RPMI7951 (cell line): ENCODE measurements around the gene THSD4. TPM values are rescaled to one million over a fixed set of nuclear protein-coding genes. Genes with fewer than 3 reads are reported as not detected.

ENCODE experiments used
- DNase-seq: peaks from one replicate; pipeline ENCODE4 v3.0.0-alpha.2; 2012; ENCODE audit warnings: low read depth
- total RNA-seq: library from RNA; depleted of rRNA; stranded (reverse); fragments of >200 nt; shearing (Covaris generic); gene quantifications from 2 replicates; pipeline ENCODE4 v1.2.3, GENCODE V29; 2014

THSD4 gene
- total RNA-seq, 1 experiment from 2014 or later = 25.2 TPM

DNA sequence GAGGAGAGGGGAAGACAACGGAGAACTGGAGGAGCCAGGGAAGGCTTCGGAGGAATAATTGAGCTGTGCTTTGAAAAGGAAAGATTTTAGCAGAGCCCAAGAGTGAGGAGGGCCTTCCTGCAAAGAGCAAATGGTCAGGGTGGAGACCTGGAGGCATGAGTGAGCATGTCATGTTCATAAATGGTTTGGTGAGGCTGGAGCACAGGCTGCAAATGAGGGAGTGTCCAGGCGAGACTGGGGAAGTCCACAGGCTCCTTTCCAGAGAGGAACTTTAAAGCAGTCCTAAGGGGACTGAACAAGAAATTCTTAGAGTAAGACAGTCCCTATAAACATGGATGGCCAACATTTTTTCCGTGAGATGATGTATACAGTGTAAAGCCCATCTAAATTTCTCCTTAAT is 108.8 kb downstream of the THSD4 start:
- no peak for DNase-seq

DNA sequence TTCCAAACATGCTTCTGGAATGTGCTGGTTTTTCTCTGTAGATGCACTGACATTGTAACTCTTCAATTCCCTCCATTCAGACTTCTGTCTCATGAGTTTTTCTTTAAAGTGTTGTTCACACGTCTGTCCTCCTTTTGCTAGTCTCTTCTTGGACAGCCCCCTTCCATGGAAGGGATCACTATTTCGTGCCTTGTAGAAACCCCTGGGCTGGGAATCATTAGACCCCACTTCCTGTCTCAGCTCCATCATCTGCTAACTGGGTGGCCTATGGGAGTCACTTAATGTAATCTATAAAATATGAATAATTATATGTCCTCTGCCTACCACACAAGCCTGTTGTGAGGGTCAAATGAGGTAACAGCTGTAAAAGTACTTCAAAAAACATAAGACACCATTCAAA is 110.6 kb downstream of the THSD4 start:
- no peak for DNase-seq

DNA sequence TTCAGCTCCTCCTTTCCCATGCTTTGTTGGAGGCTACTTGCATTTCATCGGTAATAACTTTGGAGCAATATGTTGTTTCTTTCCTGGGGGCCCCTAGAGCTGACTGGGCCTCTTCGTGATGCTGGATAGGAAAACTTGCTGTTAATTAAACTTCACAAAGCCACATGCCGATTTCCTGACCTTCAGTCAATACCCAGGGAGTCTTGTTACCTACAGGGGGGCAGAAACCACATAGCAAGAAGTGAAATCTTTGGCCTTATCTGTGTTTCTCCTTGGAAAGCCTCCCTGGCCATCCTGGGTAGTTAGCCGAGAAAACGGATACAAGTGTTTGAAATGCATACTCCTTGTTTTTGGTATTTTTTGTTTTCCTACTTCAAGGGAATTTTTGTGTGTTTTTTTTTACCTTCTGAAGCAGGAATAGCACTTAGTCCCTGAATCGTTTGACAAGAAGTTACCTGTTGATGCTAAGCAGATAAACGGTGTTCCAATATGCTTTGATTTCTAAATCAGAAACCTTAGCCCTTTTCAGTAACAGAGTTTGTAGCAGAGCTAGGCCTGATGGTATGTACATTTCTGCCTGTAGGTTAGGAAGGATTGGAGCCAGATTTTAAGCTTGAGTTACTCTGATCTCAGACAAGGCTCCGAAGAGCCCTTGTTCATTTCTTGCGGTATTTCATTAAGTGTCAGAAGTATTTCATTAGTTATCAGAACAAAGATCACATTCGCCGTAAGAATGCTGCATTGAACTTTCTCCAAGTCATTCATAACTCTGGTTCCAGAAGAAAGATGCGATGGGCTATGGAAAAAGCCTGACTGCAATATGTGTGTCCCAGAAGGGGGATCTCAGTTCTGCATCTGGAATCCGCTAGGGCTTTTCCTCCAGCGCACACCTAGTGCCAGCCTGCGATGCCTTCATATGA is 111.5 kb downstream of the THSD4 start:
- no peak for DNase-seq

DNA sequence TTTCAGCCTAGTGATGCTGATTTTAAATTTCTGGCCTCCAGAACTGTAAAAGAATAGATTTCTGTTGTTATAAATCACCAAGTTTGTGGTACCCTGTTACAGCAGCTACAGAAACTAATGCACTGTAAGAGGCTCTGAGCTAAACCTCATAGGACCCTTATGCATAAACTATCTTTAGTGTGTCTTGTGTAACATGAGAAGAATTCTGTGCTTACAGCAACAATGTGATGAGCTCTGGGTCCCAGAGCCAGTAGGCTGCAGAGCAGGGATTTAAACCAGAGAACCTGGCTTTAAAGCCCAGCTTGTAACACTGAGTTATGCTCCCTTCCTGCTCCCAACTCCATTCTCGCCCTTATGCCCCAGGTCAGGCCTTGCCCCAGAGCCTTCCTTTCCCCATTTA is 113.1 kb downstream of the THSD4 start:
- DNase-seq = no peak

DNA sequence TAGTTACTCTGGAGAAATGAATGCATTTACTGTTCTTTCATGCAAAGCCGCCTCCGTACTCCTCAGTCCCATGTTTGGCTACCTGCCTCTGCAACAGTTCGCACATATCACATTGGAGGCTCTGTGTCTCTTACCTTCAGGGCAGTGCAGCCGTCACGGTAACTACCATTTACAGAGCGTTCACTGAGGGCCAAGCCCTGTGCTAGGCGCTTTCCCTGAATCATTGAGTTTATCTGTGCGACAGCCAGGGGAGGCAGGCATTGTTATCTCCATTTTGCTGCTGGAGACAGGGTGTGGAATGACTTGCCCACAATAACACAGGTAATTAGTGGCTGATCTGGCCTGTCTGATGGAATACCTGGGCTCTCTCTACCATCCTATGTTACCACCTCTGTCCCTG is 115.0 kb downstream of the THSD4 start:
- DNase-seq = no peak

DNA sequence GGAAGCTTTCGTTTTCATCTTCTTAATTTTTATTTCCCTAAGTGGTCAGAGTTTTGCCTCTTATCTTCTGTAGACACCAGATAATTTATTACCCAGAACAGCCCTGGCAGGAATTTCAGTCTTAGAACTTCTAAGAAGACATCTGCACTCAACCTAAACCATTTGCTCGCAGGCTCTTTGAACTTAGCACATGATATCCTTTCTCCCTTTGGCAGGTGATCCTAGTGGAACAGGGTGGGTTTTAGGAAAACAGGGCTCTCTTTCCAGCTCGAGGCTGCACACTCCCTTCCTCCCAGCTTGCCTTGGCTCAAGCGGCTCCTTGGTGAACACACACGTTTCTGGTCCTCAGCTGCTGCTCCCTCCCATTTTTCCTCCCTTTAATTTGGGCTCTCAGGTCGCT is 116.5 kb downstream of the THSD4 start:
- DNase-seq = peak; percentile 50

DNA sequence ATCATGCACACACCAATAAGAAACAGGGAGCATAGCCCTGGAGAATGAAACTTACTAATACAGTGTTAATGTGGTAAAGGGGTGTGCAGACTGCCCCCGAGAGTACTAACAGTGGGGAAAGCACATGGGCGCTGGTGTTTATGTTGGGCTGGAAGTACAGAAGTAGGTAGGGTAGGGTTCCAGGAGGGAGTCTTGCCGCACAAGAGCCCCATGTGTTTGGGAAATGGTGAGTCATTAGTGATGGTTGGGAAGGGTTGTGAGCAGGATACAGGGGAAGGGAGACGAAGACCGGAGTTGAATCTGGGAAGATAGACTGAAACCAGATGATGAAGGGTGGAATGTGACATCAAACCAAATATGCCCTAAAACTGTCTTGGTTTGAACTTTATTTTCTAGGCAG is 117.1 kb downstream of the THSD4 start:
- DNase-seq = peak; percentile 78

DNA sequence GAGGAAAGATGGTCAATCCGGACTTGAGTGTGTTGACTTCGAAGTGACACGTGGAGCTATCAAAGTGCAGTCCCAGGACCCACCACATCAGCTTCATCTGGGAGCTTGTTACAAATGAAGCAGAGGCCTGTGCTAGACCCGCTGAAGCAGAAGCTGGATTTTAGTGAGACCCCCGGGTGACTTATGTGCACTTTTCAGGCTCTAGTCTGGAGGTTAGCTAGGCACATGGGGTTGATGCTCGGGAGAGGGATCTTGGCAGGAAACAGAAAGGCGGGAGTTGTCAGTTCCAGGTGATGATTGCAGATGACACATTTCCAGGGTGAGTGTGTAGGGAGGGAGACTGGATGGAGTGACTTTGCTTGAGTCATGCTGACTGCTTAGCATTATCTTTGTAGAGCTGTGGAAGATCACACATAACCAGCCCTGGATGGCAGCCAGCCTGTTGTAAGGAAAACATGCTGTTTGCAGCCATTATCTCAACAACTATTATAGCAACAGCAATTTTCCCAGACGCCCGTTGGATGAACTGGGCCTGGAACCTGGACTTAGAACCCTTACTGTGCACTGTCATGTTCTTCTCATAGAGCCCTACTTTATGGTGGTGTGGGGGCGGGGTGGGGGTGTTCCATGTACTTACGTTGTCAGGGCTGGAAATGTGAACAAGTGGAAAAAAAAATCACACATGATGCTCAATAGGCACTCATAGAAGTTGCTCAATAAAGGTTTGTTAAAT is 122.4 kb downstream of the THSD4 start:
- DNase-seq = peak; percentile 98

DNA sequence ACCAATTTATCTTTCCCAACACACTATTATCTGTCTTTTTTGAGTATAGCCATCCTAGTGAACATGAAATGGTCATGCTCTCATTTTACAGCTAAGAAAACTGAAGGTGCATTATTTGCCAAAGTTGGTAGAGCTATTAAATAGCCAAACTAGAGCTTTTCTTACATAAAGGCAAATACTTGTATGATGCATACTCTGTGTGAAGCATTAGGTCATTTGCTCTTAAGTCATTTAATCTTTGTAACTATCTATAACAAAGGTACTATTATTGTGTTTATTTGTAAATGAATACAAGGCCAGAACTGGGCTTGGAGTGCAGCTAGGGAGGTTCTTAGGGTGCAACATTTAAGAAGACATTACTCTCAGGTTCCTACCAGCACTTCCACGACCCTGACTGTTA is 123.7 kb downstream of the THSD4 start:
- no peak for DNase-seq

DNA sequence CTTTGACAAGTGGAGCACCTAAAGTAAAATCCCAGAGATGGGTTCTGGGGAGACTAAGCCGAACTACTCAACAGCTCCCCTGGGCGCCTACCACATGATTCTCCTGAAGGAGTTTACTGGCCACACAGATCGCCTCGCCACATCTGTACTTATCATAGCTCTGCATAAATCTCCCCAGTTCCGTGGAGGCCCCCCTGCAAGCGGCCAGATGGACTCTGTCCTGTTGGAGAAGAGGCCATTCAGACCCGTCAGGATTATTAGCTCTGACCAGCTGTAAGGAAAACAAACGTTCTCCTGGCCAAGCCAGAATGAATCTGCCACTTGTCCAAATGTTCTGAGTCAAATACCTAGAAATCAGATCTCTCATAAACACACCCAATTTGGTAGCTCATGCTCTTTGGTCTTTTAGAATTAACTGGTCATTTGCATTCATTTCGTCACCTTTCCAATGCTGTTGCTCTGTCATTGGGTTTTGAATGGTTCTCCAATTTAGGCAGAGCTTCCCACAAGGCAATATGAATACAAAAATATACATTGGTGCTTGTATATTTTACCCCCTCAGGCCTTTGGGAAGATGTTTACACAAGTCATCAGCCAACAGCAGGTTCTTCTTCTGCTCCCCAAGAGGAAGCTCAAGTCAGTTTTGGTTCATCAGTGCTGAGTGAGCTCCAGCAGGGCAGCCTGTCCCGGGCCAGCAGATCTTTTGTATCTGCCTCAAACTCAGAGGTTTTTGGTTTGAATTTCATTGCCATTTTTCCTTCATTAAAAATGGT is 124.5 kb downstream of the THSD4 start:
- peak; percentile 57 for DNase-seq

DNA sequence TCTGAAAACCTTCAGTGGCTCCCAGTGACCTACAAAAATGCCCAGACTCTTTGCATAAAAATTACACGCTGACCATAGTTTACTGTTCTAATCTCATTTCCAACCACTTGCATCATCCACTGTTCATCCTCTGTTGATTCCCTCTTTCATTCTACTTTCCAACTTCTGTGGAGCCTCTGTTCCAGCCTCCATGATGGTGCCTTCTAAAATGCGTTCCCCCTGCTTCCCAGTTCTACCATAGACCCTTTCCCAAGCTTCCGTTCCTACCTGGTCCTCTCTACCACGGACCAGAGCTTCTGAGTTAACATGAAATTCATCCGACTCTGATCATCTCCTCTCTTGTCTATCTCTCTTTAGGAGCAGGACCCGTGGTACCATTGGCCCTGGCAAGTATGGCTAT is 127.0 kb downstream of the THSD4 start:
- DNase-seq = no peak

DNA sequence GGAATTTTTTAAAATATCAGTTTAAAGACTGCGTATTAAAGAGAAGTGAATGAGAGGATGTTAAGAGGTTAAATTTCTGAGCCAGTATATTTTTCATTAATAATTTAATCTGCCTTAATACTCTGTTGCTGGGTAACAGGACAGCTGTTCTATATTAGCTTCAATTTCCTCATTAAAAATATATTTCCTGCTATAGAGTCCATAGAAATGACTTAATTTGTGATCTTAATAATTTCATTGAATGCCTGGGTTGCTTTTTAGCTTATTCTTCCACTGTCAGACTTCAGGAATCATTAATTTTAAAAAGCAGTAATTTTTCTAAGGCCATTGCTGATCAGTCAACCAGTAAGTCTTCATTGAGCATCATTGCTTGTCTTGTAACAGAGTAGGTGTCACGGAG is 129.0 kb downstream of the THSD4 start:
- no peak for DNase-seq

DNA sequence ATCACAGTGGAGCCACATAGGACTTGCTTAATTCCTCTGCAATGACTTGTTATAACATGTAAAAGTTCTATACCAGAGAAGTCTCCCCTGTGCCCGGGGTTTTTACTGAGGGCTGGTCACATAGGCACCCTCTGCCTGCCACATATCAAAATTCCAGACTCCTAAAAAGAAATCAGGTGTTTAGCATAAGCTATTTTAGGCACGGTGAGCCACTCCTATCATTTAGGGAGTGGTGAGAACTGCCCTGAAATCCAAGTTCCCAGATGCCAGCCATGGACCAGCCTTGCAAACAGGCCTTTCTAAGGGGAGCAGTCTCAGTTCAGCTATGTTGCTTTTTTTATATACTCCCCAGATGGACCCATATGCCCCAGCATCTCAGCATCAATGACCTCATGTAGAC is 130.3 kb downstream of the THSD4 start:
- DNase-seq = no peak

DNA sequence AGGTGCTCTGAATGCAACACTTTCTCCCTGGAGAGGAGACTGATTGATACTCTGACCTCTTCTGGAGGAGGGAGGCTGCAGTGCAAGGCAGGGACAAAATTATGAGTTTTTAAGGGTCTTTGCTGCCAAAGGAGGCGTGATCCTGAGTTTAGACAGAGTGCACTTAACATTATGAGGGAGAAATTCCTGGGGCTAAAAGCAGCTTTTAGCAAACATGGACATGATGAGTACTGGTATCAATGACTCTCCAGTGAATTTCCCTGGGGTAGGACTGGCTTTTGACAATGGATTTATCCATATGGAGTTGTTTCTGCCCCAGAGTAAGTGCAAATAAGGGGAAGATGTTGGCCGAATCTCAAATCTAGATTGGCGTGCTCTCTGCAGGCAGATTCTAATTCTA is 133.1 kb downstream of the THSD4 start:
- DNase-seq = no peak

DNA sequence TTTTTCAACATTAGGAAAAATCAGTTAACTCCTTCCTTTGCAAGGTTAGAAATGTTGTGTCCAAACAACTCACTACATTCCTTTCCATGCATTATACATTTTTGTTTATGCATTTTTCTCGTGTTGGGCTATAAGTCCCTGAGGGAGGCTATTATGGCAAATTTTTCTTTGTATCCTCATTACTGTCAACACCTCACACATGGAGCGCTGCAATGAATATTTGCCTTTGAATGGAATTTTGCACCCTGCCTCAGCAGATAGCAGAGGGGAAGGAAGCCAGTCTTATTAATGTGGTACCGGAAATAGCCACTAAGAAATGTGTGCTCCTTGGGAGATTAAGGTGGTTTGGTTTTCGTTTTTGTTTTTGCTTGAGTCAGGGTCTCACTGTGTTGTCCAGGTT is 134.7 kb downstream of the THSD4 start:
- DNase-seq = no peak

DNA sequence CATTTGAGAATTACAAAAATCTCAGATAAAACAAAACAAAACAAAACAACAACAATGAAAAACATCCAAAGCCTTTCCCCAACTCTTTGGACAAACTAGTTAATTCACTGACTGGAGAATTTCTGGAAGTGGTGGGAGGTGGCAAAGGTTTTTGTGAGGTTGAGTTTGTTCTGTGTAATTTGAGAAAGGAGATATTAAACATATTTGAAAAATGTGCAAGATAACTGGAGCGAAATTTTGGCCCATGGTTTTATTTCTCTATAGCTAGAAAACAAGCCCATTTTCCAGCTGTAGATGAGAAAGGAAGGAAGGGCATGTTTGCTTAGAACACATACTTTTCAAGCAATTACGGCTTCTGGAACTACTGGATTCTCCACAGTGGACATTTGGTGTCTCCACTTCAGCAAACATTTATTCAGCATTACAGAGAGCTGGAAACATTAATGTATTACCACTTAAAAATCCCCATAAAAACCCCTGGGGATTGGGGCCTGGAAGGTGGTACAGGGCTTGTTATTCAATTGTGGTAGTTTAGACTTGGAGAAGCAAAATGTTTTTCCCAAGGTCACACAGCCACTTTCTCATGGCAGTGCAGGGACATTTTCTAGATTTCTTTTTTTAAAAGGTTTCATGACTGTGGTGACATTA is 135.8 kb downstream of the THSD4 start:
- DNase-seq = no peak

DNA sequence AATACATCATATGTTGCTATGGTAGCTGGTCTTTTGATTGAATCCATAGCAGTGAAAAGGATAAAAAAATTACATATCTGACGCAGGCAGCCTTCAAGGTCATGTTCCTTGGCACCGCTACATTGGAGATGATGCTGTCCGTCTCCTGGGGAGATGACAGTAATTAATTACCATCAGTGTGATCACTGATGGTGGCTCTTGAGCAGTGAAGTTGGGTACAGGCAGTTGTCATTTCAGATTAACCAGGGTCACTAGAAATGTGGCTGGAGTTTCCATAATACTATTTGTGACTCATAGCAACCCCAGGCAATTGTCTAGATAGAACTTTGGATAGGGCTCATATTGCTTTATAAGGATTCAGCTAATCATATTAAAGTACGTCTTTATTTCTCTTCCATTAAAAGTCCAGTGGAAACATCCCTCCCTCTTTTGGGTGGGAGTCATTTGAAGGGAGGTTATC is 136.3 kb downstream of the THSD4 start:
- DNase-seq = no peak

DNA sequence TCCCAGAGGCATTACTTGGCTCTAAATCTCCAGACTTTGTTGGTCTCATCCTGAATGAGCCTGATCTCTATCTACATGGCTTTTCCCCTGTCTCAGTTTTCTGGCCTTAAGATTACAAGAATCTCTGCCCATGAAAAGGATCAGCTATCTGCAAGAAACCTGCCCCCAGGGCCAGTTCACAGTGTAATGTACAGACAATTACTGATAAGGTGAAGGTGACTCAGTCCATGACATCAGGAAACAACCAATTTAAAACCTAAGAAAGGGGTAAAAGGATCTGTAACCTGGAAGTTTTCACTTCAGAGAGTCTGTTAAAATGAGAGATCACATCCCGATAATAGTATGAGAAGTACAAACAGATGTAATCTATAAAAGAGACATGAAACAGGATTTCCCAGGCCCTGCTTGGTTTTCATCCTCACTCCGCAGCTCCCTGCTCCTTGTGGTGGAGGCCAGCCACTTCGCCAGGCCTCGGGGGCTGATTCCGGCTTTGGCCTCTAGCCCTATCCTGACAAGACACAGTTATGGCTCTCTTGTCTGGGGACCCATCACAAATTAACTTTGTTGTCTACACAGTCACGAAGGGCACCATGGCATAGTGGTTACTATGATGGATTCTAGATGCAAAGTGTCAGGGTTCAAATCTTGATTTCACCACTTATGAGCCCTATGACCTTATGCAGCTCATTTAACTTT is 136.9 kb downstream of the THSD4 start:
- peak; percentile 100 for DNase-seq

DNA sequence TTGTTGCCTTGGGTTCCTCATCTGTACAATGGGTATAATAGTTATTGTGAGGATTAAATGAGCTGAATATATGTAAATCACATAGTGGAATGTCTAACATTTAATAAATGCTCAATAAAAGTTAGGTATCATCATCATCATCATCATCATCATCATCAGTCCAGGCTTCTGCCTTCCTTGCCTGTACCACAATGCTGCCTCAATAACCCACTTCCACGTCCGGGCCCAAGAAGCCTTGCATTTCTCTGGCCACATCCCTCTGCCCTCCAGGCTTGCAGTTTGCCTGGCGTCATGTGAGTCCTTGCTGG is 137.4 kb downstream of the THSD4 start:
- DNase-seq = no peak

DNA sequence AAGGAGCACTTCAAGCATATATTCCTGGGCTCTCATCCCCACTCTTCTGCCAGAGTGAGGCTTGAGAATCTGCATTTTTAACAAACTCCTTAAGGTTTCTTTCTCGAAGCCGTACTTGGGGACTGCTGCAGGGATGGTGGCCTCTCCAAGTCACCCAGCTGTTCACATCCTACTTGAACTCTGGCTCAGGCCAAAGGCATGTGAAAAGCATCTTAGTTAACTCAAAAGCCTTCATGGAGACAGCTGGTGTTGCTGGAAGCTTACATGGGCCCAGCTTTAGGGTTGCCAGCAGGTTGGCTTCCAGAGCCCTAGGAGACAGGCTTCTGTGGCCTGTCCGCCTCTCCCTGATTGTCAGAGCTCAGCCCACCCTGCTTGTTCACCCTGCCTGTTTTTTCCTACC is 139.2 kb downstream of the THSD4 start:
- no peak for DNase-seq

DNA sequence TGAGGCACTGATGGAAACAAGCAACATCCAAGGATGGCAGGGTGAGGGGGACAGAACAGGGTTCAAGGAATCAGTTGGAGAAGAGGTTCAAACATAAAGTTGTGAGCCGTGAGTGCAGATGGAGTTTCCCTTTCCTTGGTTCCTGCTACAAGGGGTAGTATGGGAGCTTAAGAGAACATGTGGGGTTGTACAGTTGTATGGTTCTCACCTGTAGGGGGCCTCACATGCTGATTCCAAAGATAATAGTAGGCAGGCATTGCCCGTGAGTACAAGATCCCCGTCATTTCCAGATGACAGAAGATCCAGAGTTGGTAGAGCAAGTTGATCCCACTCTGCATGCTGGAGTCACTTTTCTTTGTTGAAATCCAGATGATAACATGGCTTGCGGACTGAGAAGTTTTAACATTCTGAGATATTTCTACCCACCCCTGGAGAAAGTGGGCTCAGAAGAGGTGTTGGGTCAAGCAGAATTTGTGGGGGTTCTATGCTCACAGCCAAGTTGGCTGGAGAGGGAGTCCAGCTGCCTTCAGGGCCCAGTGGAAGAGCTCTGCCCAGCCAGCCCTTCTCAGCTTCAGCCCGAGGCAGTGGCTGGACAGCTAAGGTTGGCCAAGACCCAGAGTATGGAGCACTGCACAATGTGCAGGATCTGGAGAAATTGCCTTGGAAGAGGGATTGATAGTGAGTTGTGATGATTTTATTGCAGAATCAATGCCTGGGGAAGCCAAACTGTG is 141.8 kb downstream of the THSD4 start:
- no peak for DNase-seq
